OCI-LY1 (cell line): ENCODE data around the gene TLE4.

Experiments used
- CTCF ChIP-seq: fragments of 200-600 bp; sonication (generic), shearing (Covaris generic); IDR thresholded peaks from 2 replicates; pipeline ENCODE4 v1.5.1; 2017; ENCODE audit warnings: mild to moderate bottlenecking, antibody characterized with exemption, low read length, moderate library complexity, mixed read lengths
- EZH2 ChIP-seq: fragments of 200-600 bp; sonication (generic), shearing (Covaris generic); IDR thresholded peaks from 2 replicates; pipeline ENCODE4 v1.8.0; 2017; ENCODE audit warnings: borderline replicate concordance, mixed run types, mild to moderate bottlenecking, antibody characterized with exemption, low read length, moderate library complexity, mixed read lengths

DNA sequence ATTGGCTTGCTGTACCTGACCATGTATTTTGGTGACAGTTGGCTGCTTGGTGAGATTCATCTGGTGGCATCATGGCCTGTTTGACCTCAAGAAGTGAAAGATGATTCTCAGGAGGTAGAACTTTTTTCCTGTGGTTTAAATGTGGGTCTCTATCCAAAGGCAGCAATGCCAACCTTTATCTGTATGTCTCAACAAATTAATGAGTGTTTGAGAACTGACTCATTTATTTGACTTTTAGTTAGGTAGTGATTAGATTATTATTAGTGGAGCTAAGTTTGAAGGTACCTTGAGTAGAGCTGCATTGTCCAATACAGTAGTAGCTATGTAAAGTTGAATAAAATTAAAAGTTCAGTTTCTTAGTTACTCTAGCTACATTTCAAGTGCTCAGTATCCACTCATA is 48.2 kb downstream of the TLE4 start:
- no peak for TF ChIP-seq CTCF
- no peak for TF ChIP-seq EZH2
